NCI-H2196 treated with DMSO at 0.1 percent for 48 hours (cell line): ENCODE data around the gene DENND1A.

Source experiments
- DNase-seq: peaks from one replicate; lab custom pipeline; 2025; ENCODE audit not compliant: unreplicated experiment; lab: John Stamatoyannopoulos, UW

DENND1A gene

GRCh38 chr9:123599781-123600180, 330.1 kb downstream of the DENND1A start:
- no peak for DNase-seq

GRCh38 chr9:123597876-123598556, 331.9 kb downstream of the DENND1A start:
- DNase-seq, result no peak

GRCh38 chr9:123597048-123597447, 332.9 kb downstream of the DENND1A start:
- no peak for DNase-seq

GRCh38 chr9:123591283-123591682, 338.6 kb downstream of the DENND1A start:
- DNase-seq, result no peak

- DNase-seq, result no peak
Observed at GRCh38 chr9:123590499-123590898, 339.4 kb downstream of the DENND1A start.

GRCh38 chr9:123589361-123590239, 340.3 kb downstream of the DENND1A start:
- no peak for DNase-seq

- no peak for DNase-seq
Observed at GRCh38 chr9:123586275-123586674, 343.7 kb downstream of the DENND1A start.

- no peak for DNase-seq
Observed at GRCh38 chr9:123584202-123585176, 345.4 kb downstream of the DENND1A start.

- no peak for DNase-seq
Observed at GRCh38 chr9:123583646-123584045, 346.3 kb downstream of the DENND1A start.

- no peak for DNase-seq
Observed at GRCh38 chr9:123571240-123571639, 358.7 kb downstream of the DENND1A start.

- DNase-seq, result no peak
Observed at GRCh38 chr9:123568691-123569688, 360.9 kb downstream of the DENND1A start.

- DNase-seq, result no peak
Observed at GRCh38 chr9:123567013-123567412, 362.9 kb downstream of the DENND1A start.

GRCh38 chr9:123564652-123565051, 365.3 kb downstream of the DENND1A start:
- DNase-seq, result no peak

- no peak for DNase-seq
Observed at GRCh38 chr9:123562844-123563346, 367.0 kb downstream of the DENND1A start.

GRCh38 chr9:123561046-123561445, 368.9 kb downstream of the DENND1A start:
- peak; percentile 51 for DNase-seq

GRCh38 chr9:123556464-123557435, 373.2 kb downstream of the DENND1A start:
- no peak for DNase-seq

GRCh38 chr9:123555646-123556045, 374.3 kb downstream of the DENND1A start:
- no peak for DNase-seq

GRCh38 chr9:123552530-123552929, 377.4 kb downstream of the DENND1A start:
- DNase-seq, result no peak

- no peak for DNase-seq
Observed at GRCh38 chr9:123551734-123552133, 378.2 kb downstream of the DENND1A start.
